GM21447 (cell line): Measurements from ENCODE around the gene BBX.
"Not testable (repeated sequence)": the region's sequence is repeated elsewhere in the genome, so short reads cannot be mapped to it uniquely, and the experiment has no call there.

Experiments used
- ATAC-seq: cut with Tn5 transposase; IDR thresholded peaks from one replicate; pipeline ENCODE4 v1.9.1; 2021; ENCODE audit not compliant: unreplicated experiment

BBX gene

DNA sequence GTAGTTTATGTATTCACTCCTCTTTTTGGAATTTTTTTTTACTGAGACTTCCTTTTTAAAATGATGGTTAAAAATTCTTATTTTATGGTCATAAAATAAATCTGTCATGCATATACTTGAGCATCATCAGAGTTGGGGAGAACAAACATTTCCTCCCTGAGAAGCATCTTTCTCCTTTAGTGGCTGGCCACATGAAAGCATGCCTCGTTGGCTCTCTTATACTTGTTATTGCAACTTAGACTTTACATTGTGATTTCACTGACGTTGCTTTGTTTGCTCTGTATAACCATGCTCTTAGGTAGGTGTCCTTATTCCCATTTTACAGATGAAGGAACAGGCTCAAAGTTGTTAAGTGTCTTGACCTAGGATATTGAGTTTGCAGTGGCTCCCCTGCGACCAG, 18.1 kb downstream of the BBX start:
- no peak for ATAC-seq

DNA sequence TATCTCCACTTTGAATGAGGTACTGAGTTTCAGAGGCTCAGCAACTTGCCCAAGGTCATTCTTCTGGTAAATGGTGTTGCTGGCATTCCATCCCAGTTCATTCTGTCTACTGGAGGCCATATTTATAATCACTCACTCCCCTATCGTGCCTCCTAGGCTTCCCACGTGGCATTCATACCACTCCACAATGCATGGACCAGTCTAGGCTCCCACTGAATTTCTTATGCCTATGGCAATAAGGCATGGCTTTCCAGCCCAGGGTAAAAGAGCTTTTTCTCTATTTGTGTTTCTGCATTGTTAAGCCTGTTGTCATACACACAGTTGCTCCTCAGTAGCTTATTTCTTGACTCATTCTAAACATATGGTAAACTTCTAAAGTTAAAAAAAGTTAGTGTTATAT, 19.9 kb downstream of the BBX start:
- ATAC-seq: no peak

DNA sequence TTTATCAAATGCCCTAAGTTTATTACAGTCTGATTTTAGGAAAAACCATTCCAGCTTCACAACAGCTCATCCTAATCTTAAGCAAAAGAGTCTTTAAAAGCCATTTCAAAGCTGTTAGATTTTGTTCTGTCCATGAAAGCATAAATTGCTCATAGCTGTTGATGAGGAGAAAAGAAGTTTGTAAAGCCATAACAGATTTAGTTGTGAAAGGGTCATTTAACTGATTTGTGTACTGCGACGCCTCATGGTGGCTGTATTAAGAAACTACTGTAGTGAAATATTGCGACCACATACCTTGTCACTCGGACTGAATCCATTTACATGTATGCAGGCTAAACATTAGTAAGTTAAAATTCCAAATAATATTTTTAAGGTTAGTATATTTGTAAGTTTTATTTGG, 20.9 kb downstream of the BBX start:
- no peak for ATAC-seq

DNA sequence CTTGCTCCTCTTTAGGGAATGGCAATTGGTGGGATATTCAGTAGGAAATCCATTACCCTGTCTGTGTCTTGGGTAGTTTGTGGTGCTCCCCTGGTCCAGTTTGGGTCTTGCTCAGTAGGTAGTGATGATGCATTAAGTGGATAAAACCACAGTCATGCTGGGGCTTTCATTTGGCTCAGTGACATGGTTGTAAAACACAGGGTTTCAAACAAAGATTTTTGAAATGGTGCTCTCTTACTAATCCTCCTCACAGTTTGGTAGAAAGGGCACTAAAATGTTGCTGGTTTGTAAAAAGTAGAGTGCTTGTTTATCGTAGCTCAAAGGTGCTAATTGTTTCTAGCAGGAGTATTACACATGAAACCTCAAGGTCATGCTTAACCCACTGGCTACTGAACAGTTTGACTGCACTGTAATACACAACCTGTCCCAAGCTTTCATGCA, 22.9 kb downstream of the BBX start:
- ATAC-seq: no peak

DNA sequence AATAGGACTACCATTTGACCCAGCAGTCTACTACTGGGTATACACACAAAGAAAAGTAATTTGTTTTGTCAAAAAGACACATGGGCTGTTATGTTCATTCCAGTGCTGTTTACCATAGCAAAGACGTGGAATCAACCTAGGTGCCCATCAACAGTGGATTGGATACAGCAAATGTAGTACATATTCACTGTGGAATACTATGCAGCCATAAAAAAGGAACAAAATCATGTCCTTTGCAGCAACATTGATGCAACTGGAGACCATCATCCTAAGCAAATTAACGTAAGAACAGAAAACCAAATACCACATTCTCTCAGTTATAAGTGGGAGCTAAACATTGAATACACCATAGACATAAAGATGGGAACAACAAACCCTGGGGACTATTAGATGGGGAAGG, 25.8 kb downstream of the BBX start:
- no peak for ATAC-seq

DNA sequence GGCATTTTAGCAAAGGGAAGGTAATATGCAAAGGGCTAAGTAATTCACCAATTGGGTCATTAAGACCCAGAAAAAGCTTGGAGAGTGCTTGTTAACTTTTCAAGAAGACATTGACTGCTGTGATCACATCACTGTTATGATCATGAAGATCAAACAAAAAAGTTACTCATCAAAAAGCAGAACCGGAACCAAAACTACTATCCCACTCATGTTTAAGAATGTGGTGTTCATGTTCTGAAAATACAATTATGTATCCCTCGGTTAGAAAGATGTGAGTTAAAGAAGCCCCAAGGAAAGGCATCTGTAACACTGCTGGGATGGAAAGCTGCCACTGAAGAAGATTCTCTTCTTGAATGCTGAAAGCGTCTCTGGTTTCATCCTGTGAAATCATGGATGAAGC, 32.6 kb downstream of the BBX start:
- no peak for ATAC-seq

DNA sequence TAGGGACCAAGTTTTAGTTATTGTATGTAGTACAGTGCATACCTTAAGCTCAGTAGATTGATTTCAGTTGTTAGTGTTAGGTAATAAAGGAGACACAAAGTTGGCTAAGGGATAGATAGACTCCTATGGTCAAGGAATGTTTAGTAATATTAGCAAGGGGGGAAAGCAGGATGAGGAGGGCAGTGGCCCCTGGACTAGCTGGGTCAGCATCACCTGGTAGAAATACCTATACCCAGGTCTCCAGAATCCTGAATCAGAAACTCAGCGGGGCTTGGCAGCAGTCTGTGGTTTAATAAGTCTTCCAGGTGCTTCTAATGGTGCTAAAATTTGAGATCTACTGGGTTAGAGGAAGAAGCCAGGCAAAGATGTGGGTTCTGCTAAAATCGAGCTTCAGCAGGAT, 35.0 kb downstream of the BBX start:
- ATAC-seq: no peak

DNA sequence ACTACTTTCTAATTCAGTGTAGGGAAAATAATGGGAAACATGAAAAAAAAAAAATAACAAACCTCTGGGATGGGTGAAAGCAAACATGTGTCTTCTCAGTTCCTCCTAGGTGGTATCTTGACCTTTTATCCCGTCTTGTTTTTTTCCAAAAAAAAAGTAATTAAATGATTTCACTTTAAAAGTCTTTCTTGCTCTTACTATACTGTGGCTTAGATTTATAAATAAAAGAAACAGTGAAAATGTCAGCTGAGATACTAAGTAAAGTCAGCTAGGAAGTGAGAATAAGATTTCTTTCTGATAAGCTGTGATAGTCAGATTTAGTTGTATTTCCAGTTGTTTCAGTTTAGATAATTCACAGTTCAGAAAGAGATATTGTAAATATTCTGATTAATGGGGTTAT, 37.4 kb downstream of the BBX start:
- no peak for ATAC-seq

DNA sequence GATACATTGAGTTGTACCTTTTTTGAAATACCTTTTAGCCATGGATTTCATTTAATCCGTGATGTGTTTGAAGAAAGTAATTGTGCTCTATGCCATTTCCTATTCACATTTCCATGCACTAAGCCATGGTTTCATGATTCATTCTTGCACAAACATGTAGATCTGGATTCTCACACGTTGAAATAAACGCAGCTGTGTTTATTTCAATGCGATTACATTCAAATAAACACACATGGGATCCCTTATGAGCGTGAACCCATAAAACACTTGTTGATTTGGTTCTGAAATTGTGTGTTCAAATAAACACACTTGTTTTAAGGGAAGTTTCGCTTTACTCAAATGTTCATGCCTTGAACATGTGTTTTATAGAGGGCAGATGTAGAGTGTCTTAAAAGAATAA, 39.2 kb downstream of the BBX start:
- ATAC-seq: no peak

DNA sequence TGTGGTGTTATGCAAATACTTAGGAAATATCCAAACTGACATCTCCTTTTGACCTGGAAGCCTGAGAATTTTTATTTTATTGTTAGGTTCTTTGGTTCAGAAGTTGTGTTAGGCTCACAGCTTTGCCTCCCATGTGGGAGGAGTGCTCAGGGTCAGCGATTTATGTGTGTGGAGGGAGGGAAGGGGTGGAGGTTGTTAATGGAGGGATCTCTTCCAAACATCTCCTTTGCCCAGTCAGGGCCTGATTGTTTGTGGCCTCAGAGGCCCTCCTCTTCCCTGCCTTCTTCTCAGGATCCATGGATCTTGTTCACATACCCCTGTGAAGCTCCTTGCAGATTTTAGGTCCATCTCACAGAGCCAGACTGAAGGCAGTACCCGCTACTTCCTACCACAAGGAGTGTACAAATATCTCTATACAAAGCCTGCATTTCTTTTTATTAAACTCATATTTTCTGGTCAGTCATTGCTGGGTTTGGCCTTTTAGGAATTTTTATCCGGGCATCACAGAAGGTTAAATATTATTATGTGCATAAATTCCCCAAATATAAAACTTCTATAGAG, 40.3 kb downstream of the BBX start:
- ATAC-seq: no peak

DNA sequence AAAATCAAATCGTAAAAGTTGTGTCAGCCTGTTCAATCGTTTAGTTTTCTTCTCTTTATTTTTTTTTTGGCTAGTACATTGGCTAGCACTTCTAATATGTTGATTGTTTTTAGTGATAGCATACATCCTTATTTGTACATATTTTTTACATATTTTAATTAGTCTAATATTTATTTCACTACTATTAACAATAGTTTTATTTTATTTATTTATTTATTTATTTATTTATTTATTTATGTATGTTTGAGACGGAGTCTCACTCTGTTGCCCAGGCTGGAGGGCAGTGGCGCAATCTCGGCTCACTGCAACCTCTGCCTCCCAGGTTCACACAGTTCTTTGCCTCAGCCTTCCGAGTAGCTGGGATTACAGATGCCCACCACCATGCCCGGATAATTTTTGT, 42.5 kb downstream of the BBX start:
- not testable (repeated sequence) for ATAC-seq

DNA sequence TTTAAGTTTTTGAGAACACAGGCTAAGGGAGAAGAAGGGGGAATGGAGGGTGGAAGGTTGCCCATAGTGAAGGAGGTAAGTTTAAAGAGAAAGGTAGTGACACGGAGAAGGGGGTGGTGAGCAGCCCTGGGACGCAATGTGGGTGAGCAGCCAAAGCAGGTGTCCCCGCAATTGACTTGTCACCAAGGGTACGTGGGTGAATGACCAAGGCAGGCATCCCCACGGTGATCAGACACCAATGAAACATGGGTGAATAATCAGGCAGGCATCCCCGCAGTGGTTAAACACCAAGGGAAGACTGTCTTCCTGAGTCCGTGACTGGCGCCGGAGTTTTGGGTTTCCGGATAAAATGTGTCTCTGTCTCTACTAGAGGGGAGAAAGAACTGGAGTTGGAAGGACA, 48.3 kb downstream of the BBX start:
- not testable (repeated sequence) for ATAC-seq

DNA sequence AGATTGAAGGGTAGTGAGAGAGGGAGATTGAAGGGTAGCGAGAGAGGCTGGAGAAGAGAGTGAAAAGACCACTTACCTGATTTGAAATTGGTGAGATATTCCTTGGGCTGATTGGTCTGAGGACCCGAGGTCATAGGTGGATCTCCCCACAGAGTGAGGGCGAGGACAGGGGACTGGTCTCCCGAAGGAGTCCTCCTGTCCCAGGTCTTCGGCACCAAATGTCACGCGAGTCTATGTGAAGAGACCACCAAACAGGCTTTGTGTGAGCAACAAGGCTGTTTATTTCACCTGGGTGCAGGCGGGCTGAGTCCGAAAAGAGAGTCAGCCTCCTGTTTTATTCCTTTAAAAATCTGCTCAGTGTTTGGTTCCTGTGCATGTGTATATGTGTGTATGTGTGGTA, 48.7 kb downstream of the BBX start:
- not testable (repeated sequence) for ATAC-seq

DNA sequence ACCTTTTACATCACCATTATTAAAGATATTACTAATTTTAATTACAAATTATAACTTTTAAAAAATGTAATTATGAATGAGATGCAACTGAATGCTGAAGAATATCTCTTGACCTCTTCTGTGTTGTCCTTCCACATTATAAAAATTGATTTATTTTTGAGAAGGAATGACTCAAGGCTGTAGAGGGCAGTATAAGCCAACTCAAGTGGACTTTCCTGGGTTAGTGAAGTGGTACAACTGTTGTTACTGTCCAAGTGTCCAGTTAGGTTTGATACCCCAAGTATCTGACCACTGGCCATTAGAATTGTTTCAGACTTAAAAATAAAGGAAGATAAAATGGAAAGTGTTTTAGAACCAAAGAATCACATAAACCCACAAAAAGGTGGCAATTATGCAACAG, 51.9 kb downstream of the BBX start:
- no peak for ATAC-seq

DNA sequence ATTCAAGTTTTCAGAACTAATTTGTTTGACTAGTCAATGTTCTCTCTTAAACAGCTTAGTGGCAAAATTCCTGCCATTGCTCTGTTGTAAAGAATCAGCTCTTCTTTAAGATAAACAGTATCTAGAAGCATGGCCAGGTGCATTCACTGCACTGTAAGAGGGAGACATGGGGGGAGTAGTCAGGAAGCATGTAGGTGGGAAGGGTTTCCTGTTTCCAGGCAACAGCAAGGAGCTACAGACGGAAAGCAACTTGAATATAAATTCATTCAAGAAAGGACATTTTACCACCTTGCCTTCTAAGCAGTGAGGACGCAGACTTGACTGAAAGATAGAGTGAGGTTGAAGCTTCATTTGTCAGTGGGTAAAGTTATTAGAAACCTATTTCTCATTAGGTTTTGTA, 55.3 kb downstream of the BBX start:
- ATAC-seq: no peak

DNA sequence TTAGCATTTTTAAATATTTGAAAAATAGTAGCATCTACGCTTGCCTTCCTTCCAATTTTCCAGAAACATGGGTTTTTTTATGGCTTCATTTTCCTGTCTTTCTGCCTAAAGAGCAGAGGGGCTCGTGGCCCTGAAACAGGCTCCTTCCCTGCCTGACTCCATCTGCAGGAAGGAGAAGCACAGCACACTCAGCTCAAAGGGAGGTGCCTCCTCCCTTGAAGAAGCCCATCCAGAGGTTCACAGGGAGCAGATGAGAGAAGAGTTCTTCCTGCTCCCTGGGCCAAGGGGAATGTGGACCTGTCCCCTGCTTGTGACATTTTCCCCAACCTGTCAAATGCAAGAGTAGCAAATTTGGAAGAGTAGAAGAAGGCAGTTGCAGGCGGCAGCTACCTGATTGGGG, 55.8 kb downstream of the BBX start:
- ATAC-seq: no peak

DNA sequence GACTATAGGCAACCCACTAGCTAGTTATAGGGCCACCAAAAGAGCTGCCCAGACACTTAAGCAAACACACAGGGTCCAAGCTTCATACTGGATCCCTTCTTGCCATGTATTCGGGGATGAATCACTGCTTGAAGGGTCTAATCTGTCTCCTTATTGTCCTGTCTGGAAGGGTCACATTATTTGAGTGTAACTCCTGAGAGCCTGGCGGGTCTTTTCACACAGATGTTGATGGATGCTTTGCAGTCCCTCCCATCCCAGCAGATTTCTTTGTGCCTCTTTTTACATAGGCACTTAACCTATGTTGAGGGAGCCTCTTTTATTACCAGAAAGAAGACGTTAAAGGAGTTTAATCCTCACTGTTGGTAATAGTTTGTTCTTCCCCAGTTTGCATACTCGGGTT, 56.6 kb downstream of the BBX start:
- ATAC-seq: no peak

DNA sequence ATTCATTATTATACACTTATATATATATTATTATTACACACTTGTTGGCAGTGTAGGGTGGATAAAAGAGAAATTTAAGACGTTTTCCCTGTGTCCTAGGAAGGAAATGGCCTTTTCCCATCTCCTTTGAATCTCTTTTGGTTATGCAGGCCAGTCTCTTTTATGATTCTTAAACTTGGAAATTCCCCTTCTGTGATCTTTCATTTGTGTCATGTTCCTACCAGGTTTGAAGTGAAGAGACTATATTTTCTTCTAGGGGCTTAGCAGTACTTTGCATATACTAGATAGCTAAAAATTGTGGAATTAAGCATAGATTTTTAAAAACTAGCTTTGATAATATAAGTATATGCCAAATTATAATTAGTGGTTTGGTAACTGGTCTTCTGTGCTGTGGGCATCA, 58.5 kb downstream of the BBX start:
- ATAC-seq: no peak

DNA sequence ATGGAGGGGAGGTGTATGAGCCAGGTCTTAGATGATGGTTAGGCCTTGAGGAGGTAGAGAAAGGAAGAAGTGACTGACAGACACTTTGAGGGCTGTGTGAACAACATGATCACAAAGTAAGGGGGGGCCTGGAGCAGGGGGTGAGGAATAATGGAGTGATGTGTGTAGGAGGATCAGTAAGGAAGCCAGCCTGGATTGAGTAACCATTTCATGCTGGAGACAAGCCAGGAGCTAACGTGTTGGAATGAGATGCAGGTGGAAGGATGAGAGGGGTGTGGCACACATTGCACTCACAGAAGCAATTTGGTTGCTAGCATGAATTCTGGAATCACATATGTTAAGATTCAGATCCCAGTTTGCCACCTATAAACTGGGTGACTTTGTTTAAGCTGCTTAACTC, 65.5 kb downstream of the BBX start:
- no peak for ATAC-seq

DNA sequence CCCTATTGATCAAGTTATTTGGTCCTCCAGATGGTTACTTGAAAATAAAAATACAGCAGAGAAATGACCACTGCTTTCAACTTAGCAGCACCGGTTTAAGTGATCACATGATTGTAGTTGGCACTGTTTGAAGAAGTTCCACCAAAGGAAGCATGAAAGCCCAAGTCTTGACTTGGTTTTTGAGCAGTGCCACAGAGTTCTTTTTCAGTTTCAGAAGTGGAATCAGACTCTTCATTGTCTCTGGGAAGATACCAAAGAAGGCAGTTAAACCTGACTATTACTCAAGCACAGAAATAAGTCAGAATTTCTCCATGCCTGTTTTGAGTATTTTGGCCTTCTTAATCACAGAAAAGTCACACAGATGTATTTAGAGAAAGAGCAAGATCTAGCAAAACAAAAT, 66.7 kb downstream of the BBX start:
- peak; percentile 82 for ATAC-seq

DNA sequence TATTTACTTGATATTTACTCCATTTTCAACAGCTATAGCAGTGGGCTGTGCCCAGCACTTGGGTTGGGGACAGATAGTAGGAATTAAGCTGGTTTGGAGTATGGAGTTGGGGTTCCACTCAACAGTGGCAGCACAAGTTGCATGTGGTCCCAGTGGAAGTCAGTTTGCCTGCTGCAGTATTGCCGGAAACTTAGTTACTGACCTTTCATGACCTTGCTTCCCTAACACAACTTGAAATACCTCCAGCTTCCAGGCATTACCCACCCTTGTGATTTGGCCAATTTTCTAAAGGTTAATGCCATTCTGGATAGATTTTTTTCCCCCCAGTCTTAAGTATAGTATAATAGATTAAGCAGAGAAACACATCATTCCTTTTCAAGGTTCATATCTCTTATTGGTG, 68.0 kb downstream of the BBX start:
- ATAC-seq: no peak

DNA sequence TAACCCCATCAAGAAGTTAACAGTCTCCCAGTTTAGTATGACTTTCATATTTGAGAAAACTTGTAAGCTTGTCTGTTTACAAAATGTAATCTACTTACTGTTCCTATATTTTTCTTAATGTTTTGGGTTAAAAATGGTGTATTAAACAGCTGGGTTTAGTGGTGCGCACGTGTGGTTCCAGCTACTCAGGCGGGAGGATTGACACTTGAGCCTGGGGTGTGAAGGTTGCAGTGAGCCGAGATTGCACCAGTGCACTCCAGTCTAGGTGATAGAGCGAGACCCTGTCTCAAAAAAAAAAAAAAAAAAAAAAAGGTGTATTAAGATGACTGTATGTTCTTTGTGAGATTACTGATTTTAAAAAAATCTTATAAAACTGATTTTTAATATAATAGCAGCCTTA, 69.3 kb downstream of the BBX start:
- no peak for ATAC-seq

DNA sequence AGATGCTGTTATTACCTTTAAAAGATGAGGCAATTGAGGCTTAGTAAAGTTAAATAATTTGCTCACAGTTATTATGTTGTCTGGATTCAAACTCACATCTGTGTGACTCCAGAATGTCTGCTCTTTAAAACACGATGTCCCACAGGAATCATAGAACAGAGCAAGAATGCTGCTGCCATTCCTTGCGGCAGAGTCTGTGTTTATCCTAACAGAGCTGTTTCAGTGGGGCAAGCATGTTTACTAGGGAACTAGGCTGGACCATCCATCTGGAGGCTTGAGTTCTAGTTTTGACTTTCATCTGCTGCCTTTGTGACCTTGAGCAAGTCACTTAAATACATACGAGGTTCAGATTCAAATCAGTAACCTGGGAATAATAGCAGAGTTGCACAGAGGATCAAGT, 72.1 kb downstream of the BBX start:
- no peak for ATAC-seq

DNA sequence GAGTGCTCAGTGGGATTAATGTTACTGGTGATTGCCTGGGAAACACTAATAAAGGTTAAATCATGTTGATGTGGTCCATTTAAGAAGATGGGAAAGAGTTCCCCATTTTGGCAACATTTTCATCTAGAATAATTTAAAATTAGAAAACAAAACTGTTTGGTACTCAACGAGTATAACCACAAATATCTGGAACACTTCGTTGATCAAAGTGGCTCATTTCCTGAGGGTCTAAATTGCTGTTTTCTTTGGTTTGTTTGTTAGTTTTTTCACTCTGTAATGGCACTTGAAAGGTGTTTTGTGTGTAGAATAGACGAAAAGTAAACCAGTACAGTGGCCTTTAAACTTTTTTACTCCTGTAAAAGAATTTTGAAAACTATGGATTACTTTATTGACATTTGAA, 73.9 kb downstream of the BBX start:
- ATAC-seq: no peak
